PC-3 (cell line): ENCODE data around the gene INTS3. TPM values are rescaled to one million over a fixed set of nuclear protein-coding genes. Genes with fewer than 3 reads are reported as not detected.

ENCODE experiments used
- ATAC-seq: fragments of 200-7000 bp; cut with Tn5 transposase; 2 replicates; pipeline ENCODE4 v1.9.1; 2020; ENCODE audit warnings: mild to moderate bottlenecking, moderate library complexity
- BruUV-seq: library from RNA; stranded (reverse); fragments of 400-500 nt; replicated peaks from 2 replicates; lab custom pipeline; 2021; lab: Mats Ljungman, UMichigan
- CTCF ChIA-PET: fragments of 300-600 bp; sonication (Branson Sonifier 250); formaldehyde crosslinking; loops from one replicate; lab custom pipeline; 2022; ENCODE audit warnings: antibody characterized with exemption; lab: Charles Lee
- POLR2A ChIA-PET: fragments of 300-600 bp; sonication (Branson Sonifier 250); formaldehyde crosslinking; loops from one replicate; lab custom pipeline; 2022; ENCODE audit warnings: antibody characterized with exemption; ENCODE audit not compliant: unreplicated experiment; lab: Charles Lee
- DNase-seq: peaks from one replicate; pipeline ENCODE4 v3.0.0-alpha.2; 2015
- H2AFZ ChIP-seq: fragments of 300-600 bp; sonication (generic); 2 replicates; pipeline ENCODE4 v1.6.0; 2016; ENCODE audit warnings: antibody characterized with exemption, low read length
- H3F3A ChIP-seq: fragments of 300-600 bp; sonication (generic); one replicate; pipeline ENCODE4 v1.6.0; 2017; ENCODE audit warnings: antibody characterized with exemption, low read length, control low read depth, mild to moderate bottlenecking; ENCODE audit not compliant: unreplicated experiment
- H3K27ac ChIP-seq: fragments of 300-600 bp; sonication (generic); 2 replicates; pipeline ENCODE4 v1.5.1; 2016; ENCODE audit warnings: mild to moderate bottlenecking, low read length
- H3K27me3 ChIP-seq: fragments of 300-600 bp; sonication (generic); 2 replicates; pipeline ENCODE4 v1.6.1; 2016; ENCODE audit warnings: low read length, mixed read lengths
- H3K36me3 ChIP-seq: fragments of 300-600 bp; sonication (generic); 2 replicates; pipeline ENCODE4 v1.6.1; 2016; ENCODE audit warnings: low read depth, mixed run types, low read length, mixed read lengths
- H3K4me1 ChIP-seq: fragments of 300-600 bp; sonication (generic); 2 replicates; pipeline ENCODE4 v1.5.1; 2016; ENCODE audit warnings: low read length; ENCODE audit not compliant: insufficient read depth
- H3K4me2 ChIP-seq: fragments of 300-600 bp; sonication (generic); 2 replicates; pipeline ENCODE4 v1.6.0; 2016; ENCODE audit warnings: low read length
- H3K4me3 ChIP-seq: fragments of 300-600 bp; sonication (generic); 2 replicates; pipeline ENCODE4 v1.5.1; 2016; ENCODE audit warnings: mild to moderate bottlenecking, low read length, mixed read lengths
- H3K79me2 ChIP-seq: fragments of 300-600 bp; sonication (generic); 2 replicates; pipeline ENCODE4 v1.6.1; 2017; ENCODE audit warnings: low read length, mixed read lengths
- H3K9ac ChIP-seq: fragments of 300-600 bp; sonication (generic); 2 replicates; pipeline ENCODE4 v1.6.0; 2016; ENCODE audit warnings: mild to moderate bottlenecking, low read length
- H3K9me2 ChIP-seq: fragments of 300-600 bp; sonication (generic); replicated peaks from 2 replicates; pipeline ENCODE4 v1.6.1; 2016; ENCODE audit warnings: mixed run types, low read length, mixed read lengths
- H3K9me3 ChIP-seq: fragments of 300-600 bp; sonication (generic); 2 replicates; pipeline ENCODE4 v1.6.1; 2016; ENCODE audit warnings: low read length, mixed read lengths
- H4K20me1 ChIP-seq: fragments of 300-600 bp; sonication (generic); 2 replicates; pipeline ENCODE4 v1.6.1; 2016; ENCODE audit warnings: low read length, mixed read lengths
- CTCF ChIP-seq: fragments of 300-600 bp; sonication (generic); conservative IDR thresholded peaks from 2 replicates; pipeline ENCODE4 v1.5.1; 2017; ENCODE audit warnings: antibody characterized with exemption, low read depth, mild to moderate bottlenecking, low read length
- EZH2 ChIP-seq: fragments of 300-600 bp; sonication (generic); IDR thresholded peaks from one replicate; pipeline ENCODE4 v1.6.1; 2017; ENCODE audit warnings: antibody characterized with exemption, mild to moderate bottlenecking, low read length; ENCODE audit not compliant: unreplicated experiment
- EZH2phosphoT487 ChIP-seq: fragments of 300-600 bp; sonication (generic); IDR thresholded peaks from 2 replicates; pipeline ENCODE4 v1.6.1; 2018; ENCODE audit warnings: mild to moderate bottlenecking, antibody characterized with exemption, low read length, borderline replicate concordance
- intact Hi-C: fragments of 100-400 bp; cut with micrococcal nuclease; formaldehyde crosslinking; loops from 2 replicates; pipeline ENCODE4 v1.9.0; 2023
- total RNA-seq: library from RNA; depleted of rRNA; stranded (reverse); fragments of >200 nt; gene quantifications from 2 replicates; pipeline ENCODE4 v1.2.3, GENCODE V29; 2014

The INTS3 gene
- total RNA-seq, 1 experiment from 2014 or later: 46.5 TPM

- no peak overlapping the region for H3K9ac ChIP-seq
- no peaks in the 10 kb centered on the region for H3K9me3 ChIP-seq
- peaks cover under 1% of the 10 kb centered on the region; the same call in 1 of the 2 replicates for H3K4me1 ChIP-seq
- no peaks in the 10 kb centered on the region for H3K79me2 ChIP-seq
- no peaks in the 10 kb centered on the region for H3F3A ChIP-seq
- H4K20me1 ChIP-seq: no peaks in the 10 kb centered on the region
- CTCF ChIA-PET: interaction anchor here (0.7 kb wide), 1 partner anchor 92 kb away, joined by 4 read pairs; the partner anchor contains the start of gene SLC27A3
- no peaks in the 10 kb centered on the region for H3K36me3 ChIP-seq
- POLR2A ChIA-PET: no interaction called here
- H3K4me2 ChIP-seq: no peak overlapping the region
- H3K9me2 ChIP-seq: no peaks in the 10 kb centered on the region
- BruUV-seq: no TSS peak
- ATAC-seq (peak; percentile 44), DNase-seq (peak; percentile 48)
- H2AFZ ChIP-seq: 0 out of 2 replicates have a peak overlapping the region, but pooled peaks have one; percentile 11
- H3K4me3 ChIP-seq: no peak overlapping the region
- intact Hi-C loops: no loop called here
- peaks cover 8% of the 10 kb centered on the region for H3K27me3 ChIP-seq
- no peak overlapping the region for H3K27ac ChIP-seq
- TF ChIP-seq EZH2phosphoT487 (no peak), EZH2 (no peak), CTCF (no peak)
Measured at GRCh38 chr1:153683854-153684253, 44.0 kb upstream of the INTS3 start.

- H3K4me1 ChIP-seq: no peaks in the 10 kb centered on the region
- H4K20me1 ChIP-seq: no peaks in the 10 kb centered on the region
- no peaks in the 10 kb centered on the region for H3K79me2 ChIP-seq
- H3K27me3 ChIP-seq: no peaks in the 10 kb centered on the region
- no peaks in the 10 kb centered on the region for H3K9me2 ChIP-seq
- H3K27ac ChIP-seq: no peak overlapping the region
- no peak overlapping the region for H2AFZ ChIP-seq
- H3K4me2 ChIP-seq: no peak overlapping the region
- H3K4me3 ChIP-seq: no peak overlapping the region
- ATAC-seq: no peak
- DNase-seq: no peak
- TF ChIP-seq EZH2 (no peak), CTCF (no peak), EZH2phosphoT487 (no peak)
- intact Hi-C loops: no loop called here
- no peaks in the 10 kb centered on the region for H3K36me3 ChIP-seq
- no peak overlapping the region for H3K9ac ChIP-seq
- BruUV-seq: no TSS peak
- POLR2A ChIA-PET: no interaction called here
- CTCF ChIA-PET: no interaction called here
- H3K9me3 ChIP-seq: no peaks in the 10 kb centered on the region
- H3F3A ChIP-seq: no peaks in the 10 kb centered on the region
Measured at GRCh38 chr1:153684892-153685291, 43.0 kb upstream of the INTS3 start.

GRCh38 chr1:153685544-153686340, 42.1 kb upstream of the INTS3 start:
- H4K20me1 ChIP-seq: no peaks in the 10 kb centered on the region
- H3F3A ChIP-seq: no peaks in the 10 kb centered on the region
- ATAC-seq (no peak), DNase-seq (no peak)
- no peak overlapping the region for H2AFZ ChIP-seq
- no peak overlapping the region for H3K27ac ChIP-seq
- TF ChIP-seq CTCF: no peak
- no peak overlapping the region for H3K4me3 ChIP-seq
- no peak overlapping the region for H3K4me2 ChIP-seq
- intact Hi-C loops: no loop called here
- H3K9me3 ChIP-seq: no peaks in the 10 kb centered on the region
- H3K36me3 ChIP-seq: no peaks in the 10 kb centered on the region
- H3K9ac ChIP-seq: no peak overlapping the region
- CTCF ChIA-PET: no interaction called here
- no TSS peak for BruUV-seq
- H3K9me2 ChIP-seq: no peaks in the 10 kb centered on the region
- H3K4me1 ChIP-seq: no peaks in the 10 kb centered on the region
- POLR2A ChIA-PET: no interaction called here
- H3K79me2 ChIP-seq: no peaks in the 10 kb centered on the region
- H3K27me3 ChIP-seq: no peaks in the 10 kb centered on the region
